HuH-7.5 (cell line): ENCODE data around the gene NACAD.
"Not testable (repeated sequence)": the region's sequence is repeated elsewhere in the genome, so short reads cannot be mapped to it uniquely, and the experiment has no call there.

Source experiments
- DNase-seq: peaks from one replicate; pipeline ENCODE4 v3.0.0; 2011; ENCODE audit warnings: low spot score

The NACAD gene

GRCh38 chr7:45117582-45117981 is 28.8 kb upstream of the NACAD start:
- DNase-seq = no peak

- no peak for DNase-seq
These were observed 27.3 kb upstream of the NACAD start for GRCh38 chr7:45116048-45116447.

GRCh38 chr7:45114926-45115325 is 26.2 kb upstream of the NACAD start:
- no peak for DNase-seq

GRCh38 chr7:45114257-45114656 is 25.5 kb upstream of the NACAD start:
- DNase-seq = not testable (repeated sequence)

GRCh38 chr7:45112648-45113047 is 23.9 kb upstream of the NACAD start:
- no peak for DNase-seq

- peak; percentile 89 for DNase-seq
These were observed 22.8 kb upstream of the NACAD start, which contains the start of gene TBRG4 for GRCh38 chr7:45111298-45112223. Gene TBRG4 (minus strand): TSS chr7:45111697. CDS start chr7:45109237, 2,460 bp downstream.

- DNase-seq = no peak
These were observed 20.1 kb upstream of the NACAD start for GRCh38 chr7:45108863-45109262.

- DNase-seq = no peak
These were observed 18.6 kb upstream of the NACAD start for GRCh38 chr7:45107356-45107755.

- no peak for DNase-seq
These were observed 18.1 kb upstream of the NACAD start for GRCh38 chr7:45106820-45107219.

GRCh38 chr7:45105588-45106188 is 16.9 kb upstream of the NACAD start:
- DNase-seq = no peak

- DNase-seq = no peak
These were observed 16.2 kb upstream of the NACAD start for GRCh38 chr7:45104844-45105587.

GRCh38 chr7:45103958-45104843 is 15.4 kb upstream of the NACAD start:
- DNase-seq = no peak

- no peak for DNase-seq
These were observed 14.3 kb upstream of the NACAD start for GRCh38 chr7:45102785-45103712.

- no peak for DNase-seq
These were observed 13.0 kb upstream of the NACAD start for GRCh38 chr7:45101748-45102147.

GRCh38 chr7:45100761-45101480 is 12.2 kb upstream of the NACAD start:
- DNase-seq = no peak

GRCh38 chr7:45099891-45100760 is 11.4 kb upstream of the NACAD start:
- DNase-seq = no peak

- DNase-seq = no peak
These were observed 10.4 kb upstream of the NACAD start for GRCh38 chr7:45098983-45099839.

GRCh38 chr7:45092931-45093235 is 4.1 kb upstream of the NACAD start:
- DNase-seq = no peak
